ENCODE data around the gene ARHGEF11.

DNA sequence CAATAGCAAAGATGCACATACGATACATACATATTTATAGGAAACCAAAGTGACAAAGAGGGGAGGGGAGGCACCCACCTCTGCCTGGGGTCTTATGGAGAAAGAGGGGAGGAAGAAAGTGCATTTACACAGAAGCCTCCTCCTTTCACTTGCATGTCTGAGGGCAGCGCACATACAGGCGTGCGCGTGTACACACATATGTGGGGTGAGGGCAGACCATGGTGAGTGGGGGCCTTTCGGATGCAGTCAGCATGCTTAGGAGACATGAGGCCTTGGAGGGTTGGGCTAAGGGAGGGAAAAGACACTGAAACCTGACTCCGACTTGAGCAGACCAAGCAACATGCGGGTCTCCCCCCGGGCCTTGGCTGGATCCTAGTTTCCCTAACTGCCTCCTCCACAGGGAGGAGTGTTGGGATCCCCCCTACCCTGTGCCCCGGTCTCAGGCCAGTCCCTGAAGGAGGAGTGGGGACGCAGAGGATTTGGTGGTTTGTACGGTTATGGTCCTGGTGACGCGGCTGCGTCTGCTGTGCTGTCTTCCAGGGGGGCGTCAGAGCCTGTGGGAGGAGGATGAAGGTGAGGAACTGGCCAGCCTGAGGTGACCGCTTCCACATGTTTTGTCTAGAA lies 109.9 kb downstream of the ARHGEF11 start:
- TF ChIP-seq, protein P1, sequence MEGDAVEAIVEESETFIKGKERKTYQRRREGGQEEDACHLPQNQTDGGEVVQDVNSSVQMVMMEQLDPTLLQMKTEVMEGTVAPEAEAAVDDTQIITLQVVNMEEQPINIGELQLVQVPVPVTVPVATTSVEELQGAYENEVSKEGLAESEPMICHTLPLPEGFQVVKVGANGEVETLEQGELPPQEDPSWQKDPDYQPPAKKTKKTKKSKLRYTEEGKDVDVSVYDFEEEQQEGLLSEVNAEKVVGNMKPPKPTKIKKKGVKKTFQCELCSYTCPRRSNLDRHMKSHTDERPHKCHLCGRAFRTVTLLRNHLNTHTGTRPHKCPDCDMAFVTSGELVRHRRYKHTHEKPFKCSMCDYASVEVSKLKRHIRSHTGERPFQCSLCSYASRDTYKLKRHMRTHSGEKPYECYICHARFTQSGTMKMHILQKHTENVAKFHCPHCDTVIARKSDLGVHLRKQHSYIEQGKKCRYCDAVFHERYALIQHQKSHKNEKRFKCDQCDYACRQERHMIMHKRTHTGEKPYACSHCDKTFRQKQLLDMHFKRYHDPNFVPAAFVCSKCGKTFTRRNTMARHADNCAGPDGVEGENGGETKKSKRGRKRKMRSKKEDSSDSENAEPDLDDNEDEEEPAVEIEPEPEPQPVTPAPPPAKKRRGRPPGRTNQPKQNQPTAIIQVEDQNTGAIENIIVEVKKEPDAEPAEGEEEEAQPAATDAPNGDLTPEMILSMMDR (conservative IDR thresholded peaks at IDR 0.05; ENCODE audit: low read depth, low read length), result no peak
- no peak for TF ChIP-seq EZH2 (IDR thresholded peaks at IDR 0.05; ENCODE audit: borderline replicate concordance, low read depth, low read length, poor library complexity, severe bottlenecking)
